ENCODE results near the gene CARD6.
"Not testable (repeated sequence)": the region's sequence is repeated elsewhere in the genome, so short reads cannot be mapped to it uniquely, and the experiment has no call there.

Gene CARD6

GRCh38 chr5:40833712-40834229 lies 7.4 kb upstream of the CARD6 start:
- no peak for TF ChIP-seq JUND (IDR thresholded peaks at IDR 0.05; ENCODE audit: low read depth)
- no peak for DNase-seq (ENCODE audit: low read depth in 1 of 2, low spot score in 1 of 2)
- in situ Hi-C loops (cut with HindIII; ENCODE audit: low pct_unique_long_range_greater_than_20kb, low sequenced_read_pairs) = no loop called here

DNA sequence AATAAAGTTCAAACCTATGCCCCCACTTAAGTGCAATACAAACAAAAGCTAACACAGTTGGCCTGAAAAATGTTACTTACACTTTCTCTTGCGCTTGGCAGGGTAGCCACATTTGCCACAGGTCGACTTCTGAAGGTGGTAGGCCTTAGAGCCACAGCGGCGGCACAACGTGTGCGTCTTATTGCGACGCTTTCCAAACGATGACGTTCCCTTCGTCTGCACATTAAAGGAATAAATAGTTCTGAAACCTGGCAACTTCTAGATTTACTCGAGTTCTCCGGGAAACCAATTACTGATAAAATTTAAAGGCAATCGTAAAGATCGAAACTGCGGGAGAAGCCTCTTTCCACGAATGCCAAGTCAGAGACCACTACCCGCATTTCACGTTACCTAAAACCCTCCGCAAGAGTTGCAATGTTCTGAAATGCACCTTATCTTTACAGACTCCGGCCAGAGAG lies 6.7 kb upstream of the CARD6 start:
- TF ChIP-seq JUND (IDR thresholded peaks at IDR 0.05; ENCODE audit: low read depth) = no peak
- no peak for DNase-seq (ENCODE audit: low read depth in 1 of 2, low spot score in 1 of 2)
- in situ Hi-C loops (cut with HindIII; ENCODE audit: low pct_unique_long_range_greater_than_20kb, low sequenced_read_pairs) = no loop called here

GRCh38 chr5:40834849-40835787 lies 6.0 kb upstream of the CARD6 start, which contains the start of gene RPL37:
TSS of gene RPL37 (minus strand) at chr5:40835222. CDS start at chr5:40835185, 37 bp downstream.
- peak; percentile 78 to 99 for DNase-seq (ENCODE audit: low read depth in 1 of 2, low spot score in 1 of 2)
- in situ Hi-C loops (cut with HindIII; ENCODE audit: low pct_unique_long_range_greater_than_20kb, low sequenced_read_pairs) = no loop called here
- no peak for TF ChIP-seq JUND (IDR thresholded peaks at IDR 0.05; ENCODE audit: low read depth)

DNA sequence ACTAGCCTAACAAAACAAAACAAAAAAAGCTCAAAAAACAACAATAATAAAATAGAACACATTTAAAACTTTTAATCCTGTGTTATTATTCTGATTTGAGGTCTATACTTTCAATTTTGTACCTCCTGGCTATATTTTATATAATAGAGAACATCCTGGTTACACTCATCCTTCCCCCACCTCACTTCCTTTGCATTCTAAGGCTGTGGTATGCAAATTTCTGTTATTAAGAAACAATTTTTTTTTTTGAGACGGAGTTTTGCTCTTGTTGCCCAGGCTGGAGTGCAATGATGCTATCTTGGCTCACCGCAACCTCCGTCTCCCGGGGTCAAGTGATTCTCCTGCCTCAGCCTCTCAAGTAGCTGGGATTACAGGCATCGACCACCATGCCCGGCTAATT lies 3.1 kb upstream of the CARD6 start:
- DNase-seq (ENCODE audit: low read depth in 1 of 2, low spot score in 1 of 2) = no peak
- in situ Hi-C loops (cut with HindIII; ENCODE audit: low pct_unique_long_range_greater_than_20kb, low sequenced_read_pairs) = no loop called here

DNA sequence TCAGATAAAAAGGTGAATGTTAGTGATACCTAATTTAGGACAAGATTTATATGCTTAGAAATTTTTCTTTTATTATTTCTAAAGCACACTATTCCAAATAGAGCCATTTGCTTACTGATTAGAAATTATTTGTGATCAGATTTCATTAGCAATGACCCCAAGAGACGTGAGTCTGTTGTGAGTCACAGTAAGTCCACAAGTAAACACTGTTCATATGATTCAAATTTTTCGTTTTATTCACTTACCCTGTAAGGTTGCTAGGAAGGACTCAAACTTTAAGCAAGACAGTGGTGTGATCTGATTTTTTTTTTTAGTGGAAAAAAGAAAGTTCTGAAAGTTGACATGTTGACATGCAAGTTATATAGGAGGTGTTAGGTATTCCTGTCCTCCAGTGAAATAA lies 1.2 kb downstream of the CARD6 start:
- DNase-seq (ENCODE audit: low read depth in 1 of 2, low spot score in 1 of 2) = no peak
- no peak for TF ChIP-seq JUND (IDR thresholded peaks at IDR 0.05; ENCODE audit: low read depth)
- in situ Hi-C loops (cut with HindIII; ENCODE audit: low pct_unique_long_range_greater_than_20kb, low sequenced_read_pairs) = no loop called here

More for the DNA sequence above, 3.1 kb upstream of the CARD6 start:
- no peak for TF ChIP-seq JUND (IDR thresholded peaks at IDR 0.05; ENCODE audit: low read depth)

DNA sequence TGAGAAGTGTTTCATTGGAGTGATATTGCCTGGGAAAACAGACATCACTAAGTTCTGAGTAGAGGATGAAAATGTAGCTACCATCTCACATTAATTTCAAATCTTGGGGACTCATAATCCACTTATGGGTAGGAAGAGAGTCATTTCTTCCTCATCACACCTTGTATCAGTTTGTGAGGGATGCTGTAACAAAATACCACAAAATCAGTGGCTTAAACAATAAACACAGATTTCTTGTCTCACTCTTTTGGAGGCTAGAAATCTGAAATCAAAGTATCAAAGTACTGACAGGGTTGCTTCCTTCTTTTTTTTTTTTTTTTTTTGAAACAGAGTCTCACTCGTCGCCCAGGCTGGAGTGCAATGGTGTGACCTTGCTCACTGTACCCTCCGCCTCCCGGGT lies 3.4 kb downstream of the CARD6 start:
- no peak for TF ChIP-seq JUND (IDR thresholded peaks at IDR 0.05; ENCODE audit: low read depth)
- DNase-seq (ENCODE audit: low read depth in 1 of 2, low spot score in 1 of 2) = no peak
- in situ Hi-C loops (cut with HindIII; ENCODE audit: low pct_unique_long_range_greater_than_20kb, low sequenced_read_pairs) = no loop called here

DNA sequence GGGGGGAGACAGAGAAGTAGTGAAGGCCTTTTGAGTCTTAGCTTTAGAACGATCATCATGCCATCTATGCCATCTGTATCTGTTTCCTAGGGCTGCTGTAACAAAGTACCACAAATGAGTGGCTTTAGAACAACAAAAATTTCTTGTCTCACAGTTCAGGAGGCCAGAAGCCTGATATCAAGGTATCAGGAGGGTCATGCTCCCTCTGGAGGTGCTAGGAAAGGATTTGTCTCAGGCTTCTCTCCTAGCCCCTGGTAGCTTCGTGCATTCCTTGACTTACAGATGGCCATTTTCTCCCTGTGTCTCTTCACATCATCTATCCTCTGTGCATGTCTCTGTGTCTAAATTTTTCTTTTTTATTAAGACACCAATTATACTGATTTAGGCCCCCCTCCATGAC lies 5.2 kb downstream of the CARD6 start:
- in situ Hi-C loops (cut with HindIII; ENCODE audit: low pct_unique_long_range_greater_than_20kb, low sequenced_read_pairs) = no loop called here
- TF ChIP-seq JUND (IDR thresholded peaks at IDR 0.05; ENCODE audit: low read depth) = no peak
- DNase-seq (ENCODE audit: low read depth in 1 of 2, low spot score in 1 of 2) = no peak

DNA sequence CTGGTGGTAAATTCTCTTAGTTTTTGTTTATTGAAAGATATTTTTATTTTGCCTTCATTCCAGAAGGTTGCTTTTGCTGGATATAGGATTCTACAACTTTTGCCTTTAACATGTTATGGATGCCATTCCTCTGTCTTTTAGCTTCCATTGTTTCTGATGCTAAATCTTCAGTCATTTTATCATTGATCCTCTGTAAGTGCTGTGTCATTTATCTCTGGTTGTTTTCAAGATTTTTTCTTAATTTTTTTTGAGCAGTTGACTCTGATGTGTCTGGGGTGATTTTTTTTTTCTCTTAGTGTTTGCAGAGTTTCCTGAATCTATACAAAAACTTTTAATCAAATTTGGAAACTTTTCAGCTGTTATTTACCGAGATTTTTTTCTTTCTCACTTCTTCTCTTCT lies 6.4 kb downstream of the CARD6 start:
- in situ Hi-C loops (cut with HindIII; ENCODE audit: low pct_unique_long_range_greater_than_20kb, low sequenced_read_pairs) = no loop called here
- no peak for DNase-seq (ENCODE audit: low read depth in 1 of 2, low spot score in 1 of 2)
- no peak for TF ChIP-seq JUND (IDR thresholded peaks at IDR 0.05; ENCODE audit: low read depth)

- in situ Hi-C loops (cut with HindIII; ENCODE audit: low pct_unique_long_range_greater_than_20kb, low sequenced_read_pairs) = no loop called here
- DNase-seq (ENCODE audit: low read depth in 1 of 2, low spot score in 1 of 2) = no peak
- TF ChIP-seq JUND (IDR thresholded peaks at IDR 0.05; ENCODE audit: low read depth) = no peak
Observed at GRCh38 chr5:40853632-40854192, 12.5 kb downstream of the CARD6 start.

DNA sequence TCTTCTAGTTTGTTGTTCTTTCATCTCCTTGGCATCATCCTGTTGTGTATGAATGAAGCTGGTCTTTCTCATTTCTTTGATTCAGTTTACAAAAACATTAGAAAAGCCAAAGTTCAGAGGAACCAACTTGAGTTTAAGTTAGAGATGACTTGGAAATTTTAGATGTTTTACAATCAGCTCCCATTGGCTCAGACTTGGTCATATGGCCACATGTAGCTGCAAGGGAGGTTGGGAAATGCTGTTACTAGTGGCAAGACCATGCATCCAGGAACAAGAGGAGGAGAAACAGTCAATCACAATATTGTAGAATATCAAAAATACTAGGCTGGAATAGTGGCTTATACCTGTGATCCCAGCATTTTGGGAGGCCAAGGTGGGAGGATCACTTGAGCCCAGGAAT lies 19.5 kb downstream of the CARD6 start:
- DNase-seq (ENCODE audit: low read depth in 1 of 2, low spot score in 1 of 2) = no peak
- in situ Hi-C loops (cut with HindIII; ENCODE audit: low pct_unique_long_range_greater_than_20kb, low sequenced_read_pairs) = no loop called here
- no peak for TF ChIP-seq JUND (IDR thresholded peaks at IDR 0.05; ENCODE audit: low read depth)

GRCh38 chr5:40865004-40865403 lies 23.8 kb downstream of the CARD6 start:
- in situ Hi-C loops (cut with HindIII; ENCODE audit: low pct_unique_long_range_greater_than_20kb, low sequenced_read_pairs) = not testable (repeated sequence)

GRCh38 chr5:40866844-40867243 lies 25.7 kb downstream of the CARD6 start:
- no peak for DNase-seq (ENCODE audit: low read depth in 1 of 2, low spot score in 1 of 2)
- TF ChIP-seq JUND (IDR thresholded peaks at IDR 0.05; ENCODE audit: low read depth) = no peak
- in situ Hi-C loops (cut with HindIII; ENCODE audit: low pct_unique_long_range_greater_than_20kb, low sequenced_read_pairs) = no loop called here

More at GRCh38 chr5:40865004-40865403, 23.8 kb downstream of the CARD6 start:
- not testable (repeated sequence) for DNase-seq (ENCODE audit: low read depth in 1 of 2, low spot score in 1 of 2)

- in situ Hi-C loops (cut with HindIII; ENCODE audit: low pct_unique_long_range_greater_than_20kb, low sequenced_read_pairs) = no loop called here
- DNase-seq (ENCODE audit: low read depth in 1 of 2, low spot score in 1 of 2) = no peak
- no peak for TF ChIP-seq JUND (IDR thresholded peaks at IDR 0.05; ENCODE audit: low read depth)
Observed at GRCh38 chr5:40869384-40869783, 28.2 kb downstream of the CARD6 start.

All from T47D (cell line).